Measurements from ENCODE around the gene YBX2.

The YBX2 gene

DNA sequence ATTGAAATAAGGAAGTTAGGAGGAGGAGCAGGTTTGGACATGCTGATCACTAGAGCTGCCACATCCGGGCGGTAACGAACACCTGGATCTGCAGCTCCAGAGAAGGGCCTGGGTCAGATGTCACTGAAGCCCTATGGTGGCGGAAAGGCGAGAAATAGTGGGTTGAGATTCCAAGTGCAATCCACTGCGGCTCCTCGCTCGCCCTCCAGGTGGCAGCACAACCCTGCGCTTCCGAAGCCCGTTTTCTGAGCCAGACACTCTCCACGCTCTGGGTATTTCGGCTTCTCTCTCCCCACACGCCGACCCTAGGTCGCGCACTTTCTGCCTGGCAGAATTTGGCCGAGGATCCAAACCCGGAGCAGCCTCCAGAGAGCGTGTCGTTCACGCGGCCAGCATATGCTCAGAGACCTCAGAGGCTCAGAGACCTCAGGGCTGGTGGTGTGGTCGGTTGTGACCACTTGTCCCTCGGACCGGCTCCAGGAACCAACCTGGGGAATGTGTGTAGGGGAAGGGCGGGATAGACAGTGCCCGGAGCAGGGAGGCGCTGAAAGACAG is 13.8 kb downstream of the YBX2 start:
- peak; percentile 53 for DNase-seq (ENCODE audit: low read depth)
- TF ChIP-seq, protein P1, sequence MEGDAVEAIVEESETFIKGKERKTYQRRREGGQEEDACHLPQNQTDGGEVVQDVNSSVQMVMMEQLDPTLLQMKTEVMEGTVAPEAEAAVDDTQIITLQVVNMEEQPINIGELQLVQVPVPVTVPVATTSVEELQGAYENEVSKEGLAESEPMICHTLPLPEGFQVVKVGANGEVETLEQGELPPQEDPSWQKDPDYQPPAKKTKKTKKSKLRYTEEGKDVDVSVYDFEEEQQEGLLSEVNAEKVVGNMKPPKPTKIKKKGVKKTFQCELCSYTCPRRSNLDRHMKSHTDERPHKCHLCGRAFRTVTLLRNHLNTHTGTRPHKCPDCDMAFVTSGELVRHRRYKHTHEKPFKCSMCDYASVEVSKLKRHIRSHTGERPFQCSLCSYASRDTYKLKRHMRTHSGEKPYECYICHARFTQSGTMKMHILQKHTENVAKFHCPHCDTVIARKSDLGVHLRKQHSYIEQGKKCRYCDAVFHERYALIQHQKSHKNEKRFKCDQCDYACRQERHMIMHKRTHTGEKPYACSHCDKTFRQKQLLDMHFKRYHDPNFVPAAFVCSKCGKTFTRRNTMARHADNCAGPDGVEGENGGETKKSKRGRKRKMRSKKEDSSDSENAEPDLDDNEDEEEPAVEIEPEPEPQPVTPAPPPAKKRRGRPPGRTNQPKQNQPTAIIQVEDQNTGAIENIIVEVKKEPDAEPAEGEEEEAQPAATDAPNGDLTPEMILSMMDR (IDR thresholded peaks at IDR 0.05; ENCODE audit: low read depth, low read length, missing control alignments) = peak; percentile 89
- in situ Hi-C loops (cut with HindIII; ENCODE audit: low sequenced_read_pairs) = no loop called here
- peak overlapping the region; percentile 31 for H3K4me3 ChIP-seq (ENCODE audit: low read depth, low read length)

DNA sequence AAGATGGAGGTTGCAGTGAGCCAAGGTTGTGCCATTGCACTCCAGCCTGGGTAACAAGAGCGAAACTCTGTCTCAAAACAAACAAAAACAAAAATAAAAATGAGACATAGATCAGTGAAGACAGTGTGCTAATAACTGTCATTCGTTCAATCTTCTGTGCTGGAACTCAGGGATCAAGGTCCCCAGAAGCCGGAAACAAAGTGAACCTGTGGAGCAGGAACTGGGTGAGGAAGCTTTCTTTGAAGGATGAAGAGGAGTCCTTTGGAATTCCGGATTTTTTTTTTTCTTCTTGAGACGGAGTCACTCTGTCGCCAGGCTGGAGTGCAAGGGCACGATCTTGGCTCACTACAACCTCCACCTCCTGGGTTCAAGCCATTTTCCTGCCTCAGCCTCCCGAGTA is 15.0 kb downstream of the YBX2 start:
- TF ChIP-seq, protein P1 (IDR thresholded peaks at IDR 0.05; ENCODE audit: low read depth, low read length, missing control alignments) = no peak
- no peak for DNase-seq (ENCODE audit: low read depth)
- in situ Hi-C loops (cut with HindIII; ENCODE audit: low sequenced_read_pairs) = no loop called here
- no peak overlapping the region for H3K4me3 ChIP-seq (ENCODE audit: low read depth, low read length)

DNA sequence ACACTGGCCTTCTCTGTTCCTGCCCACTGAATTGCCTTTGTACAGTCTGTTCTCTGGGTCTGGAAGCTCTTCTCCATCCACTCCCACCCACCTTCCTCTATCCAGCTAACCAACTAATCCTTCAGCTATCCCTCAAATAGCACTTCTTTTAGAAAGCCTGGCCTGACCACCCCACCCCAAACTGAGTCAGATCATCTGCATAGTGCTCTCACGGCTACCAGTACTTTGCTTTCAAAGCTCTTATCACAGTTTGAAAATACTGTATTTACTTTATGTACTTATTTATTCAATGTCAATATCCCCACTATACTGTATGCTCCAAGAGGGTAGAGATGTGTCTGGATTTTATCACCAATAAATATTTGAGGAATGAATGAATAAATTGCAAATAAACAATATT is 27.7 kb downstream of the YBX2 start:
- in situ Hi-C loops (cut with HindIII; ENCODE audit: low sequenced_read_pairs) = no loop called here
- H3K4me3 ChIP-seq (ENCODE audit: low read depth, low read length) = no peak overlapping the region
- no peak for DNase-seq (ENCODE audit: low read depth)
- TF ChIP-seq, protein P1 (IDR thresholded peaks at IDR 0.05; ENCODE audit: low read depth, low read length, missing control alignments) = no peak

DNA sequence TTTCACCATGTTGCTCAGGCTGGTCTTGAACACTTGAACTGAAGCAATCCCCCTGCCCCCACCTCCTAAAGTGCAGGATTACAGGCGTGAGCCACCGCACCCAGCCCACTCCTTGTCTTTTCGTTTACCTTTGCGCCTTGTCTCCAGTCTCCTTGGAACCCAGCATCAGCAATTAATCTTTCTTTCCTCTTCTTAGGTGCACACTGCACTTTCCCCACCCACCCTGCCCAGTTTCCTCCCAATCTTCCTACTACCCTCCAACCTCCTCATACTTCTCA is 30.7 kb downstream of the YBX2 start:
- in situ Hi-C loops (cut with HindIII; ENCODE audit: low sequenced_read_pairs) = no loop called here
- no peak overlapping the region for H3K4me3 ChIP-seq (ENCODE audit: low read depth, low read length)
- TF ChIP-seq, protein P1 (IDR thresholded peaks at IDR 0.05; ENCODE audit: low read depth, low read length, missing control alignments) = no peak
- no peak for DNase-seq (ENCODE audit: low read depth)

DNA sequence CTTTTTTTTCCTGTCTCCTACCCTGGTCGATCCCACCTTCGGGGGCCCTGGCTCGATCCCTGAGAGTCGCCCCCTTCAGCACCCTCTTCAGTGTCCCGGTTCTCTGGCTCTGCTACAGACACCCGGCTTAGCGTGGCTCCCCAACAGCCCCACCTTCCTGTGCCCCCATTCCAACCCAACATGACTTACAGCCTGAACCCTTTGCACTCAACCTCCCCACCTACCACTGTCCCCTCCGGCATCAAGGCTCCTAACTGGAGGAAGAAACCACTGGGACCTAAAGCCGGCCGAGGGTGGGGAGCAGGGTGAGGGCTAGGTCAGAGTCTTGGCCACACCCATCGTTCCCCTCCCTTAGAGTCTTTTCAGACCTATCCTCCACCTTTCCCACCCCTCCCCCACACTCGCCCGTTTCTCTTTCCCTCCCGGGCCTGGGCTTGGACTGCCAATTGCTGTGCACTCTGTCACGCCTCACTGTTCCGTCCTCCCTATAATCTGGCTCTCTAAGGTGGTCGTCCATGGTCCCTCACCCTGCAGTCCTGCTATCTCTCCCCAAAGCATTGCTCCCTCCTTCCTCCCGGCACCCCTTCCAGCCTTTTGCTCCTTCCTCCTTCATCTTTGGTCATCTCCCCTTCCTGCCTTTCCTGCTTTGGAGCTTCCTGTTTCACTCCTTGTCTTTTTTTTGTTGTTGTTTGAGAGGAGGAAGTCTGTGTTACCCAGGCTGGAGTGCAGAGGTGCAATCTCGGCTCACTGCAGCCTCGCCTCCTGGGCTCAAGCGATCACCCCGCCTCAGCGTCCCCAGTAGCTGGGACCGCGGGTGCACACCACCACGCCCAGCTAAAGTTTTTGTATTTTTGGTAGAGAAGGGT is 31.3 kb downstream of the YBX2 start:
- no peak overlapping the region for H3K4me3 ChIP-seq (ENCODE audit: low read depth, low read length)
- TF ChIP-seq, protein P1 (IDR thresholded peaks at IDR 0.05; ENCODE audit: low read depth, low read length, missing control alignments) = no peak
- in situ Hi-C loops (cut with HindIII; ENCODE audit: low sequenced_read_pairs) = no loop called here
- no peak for DNase-seq (ENCODE audit: low read depth)

DNA sequence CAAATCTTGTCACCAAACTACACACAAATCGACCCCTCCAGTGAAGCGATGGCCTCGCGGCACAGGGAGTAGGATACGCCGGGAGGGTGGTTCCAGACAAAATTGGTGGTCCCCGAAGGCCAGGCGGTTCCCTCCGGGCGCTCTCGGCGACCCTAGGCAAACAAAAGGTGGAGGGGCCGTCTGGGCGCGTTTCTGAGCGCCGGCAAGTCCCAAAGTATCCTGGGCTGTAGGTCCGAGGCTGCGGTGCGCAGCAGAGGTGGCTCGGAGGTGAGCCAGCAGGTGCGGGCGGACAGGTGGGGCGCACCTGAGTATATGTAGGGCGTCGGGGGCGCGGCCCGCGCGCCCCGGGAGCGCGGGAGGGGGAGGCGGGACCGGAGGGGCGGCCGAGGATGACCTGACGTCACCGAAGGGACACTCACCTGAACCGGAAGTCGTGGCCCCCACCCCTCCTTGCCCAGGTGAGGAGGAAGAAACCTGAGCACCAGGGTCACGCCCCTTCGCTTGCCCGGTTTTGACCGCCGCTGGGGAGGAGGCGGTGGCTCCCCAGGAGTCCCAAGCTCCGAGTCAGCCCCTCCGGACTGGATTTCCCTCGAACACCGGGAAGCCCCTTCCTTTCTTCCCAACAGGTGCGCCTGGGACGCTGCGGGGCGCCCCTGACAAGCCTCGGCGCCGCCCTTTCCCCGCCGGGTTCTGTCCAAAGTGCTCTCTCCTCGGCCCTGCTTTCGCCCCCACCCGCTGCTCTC is 32.1 kb downstream of the YBX2 start, which contains the start of gene CLDN7:
TSS of gene CLDN7 (minus strand) at position 287 of the 743 bp plus-strand sequence. CDS start 435 bp downstream, outside the sequence.
- in situ Hi-C loops (cut with HindIII; ENCODE audit: low sequenced_read_pairs) = no loop called here
- H3K4me3 ChIP-seq (ENCODE audit: low read depth, low read length) = peak within 1 kb of the TSS; percentile 27
- no peak for DNase-seq (ENCODE audit: low read depth)
- TF ChIP-seq, protein P1 (IDR thresholded peaks at IDR 0.05; ENCODE audit: low read depth, low read length, missing control alignments) = no peak
